GM06990 (cell line): Measurements from ENCODE around the gene ALDH2.
"Not testable (repeated sequence)": the region's sequence is repeated elsewhere in the genome, so short reads cannot be mapped to it uniquely, and the experiment has no call there.

Experiments
- DNase-seq: peaks from one replicate; pipeline ENCODE4 v3.0.0-alpha.2; 2011; ENCODE audit not compliant: insufficient read length; ENCODE audit errors: extremely low read depth
- H3K27me3 ChIP-seq: replicated peaks from 2 replicates; pipeline ENCODE4 v1.6.0; 2011; ENCODE audit warnings: low read length; ENCODE audit not compliant: control insufficient read depth, insufficient read depth
- H3K36me3 ChIP-seq: 2 replicates; pipeline ENCODE4 v1.5.1; 2011; ENCODE audit warnings: low read length; ENCODE audit not compliant: control insufficient read depth, insufficient read depth
- H3K4me3 ChIP-seq: replicated peaks from 2 replicates; pipeline ENCODE4 v1.5.1; 2011; ENCODE audit warnings: low read depth, mild to moderate bottlenecking, control low read depth, low read length
- CTCF ChIP-seq: IDR thresholded peaks from 2 replicates; pipeline ENCODE4 v1.5.1; 2011; ENCODE audit warnings: low read length, control low read depth, mild to moderate bottlenecking, inconsistent platforms; ENCODE audit not compliant: insufficient read depth, poor library complexity, severe bottlenecking

Gene ALDH2

GRCh38 chr12:111819191-111820158, 52.7 kb downstream of the ALDH2 start:
- DNase-seq, result no peak
- Histone ChIP-seq H3K4me3 (no peak overlapping the region), H3K27me3 (no peaks in the 10 kb centered on the region; the same call in 1 of the 2 replicates), H3K36me3 (no peaks in the 10 kb centered on the region)
- no peak for TF ChIP-seq CTCF

- not testable (repeated sequence) for H3K27me3 ChIP-seq, H3K36me3 ChIP-seq, DNase-seq, H3K4me3 ChIP-seq
Measured at GRCh38 chr12:111820828-111821227, 54.1 kb downstream of the ALDH2 start.

- Histone ChIP-seq H3K4me3 (no peak overlapping the region), H3K27me3 (no peaks in the 10 kb centered on the region; the same call in 1 of the 2 replicates), H3K36me3 (no peaks in the 10 kb centered on the region)
- TF ChIP-seq CTCF, result no peak
- no peak for DNase-seq
Measured at GRCh38 chr12:111822886-111823285, 56.2 kb downstream of the ALDH2 start.

- no peaks in the 10 kb centered on the region; the same call in 1 of the 2 replicates for H3K27me3 ChIP-seq
Measured at GRCh38 chr12:111823891-111824290, 57.2 kb downstream of the ALDH2 start.

GRCh38 chr12:111824312-111824711, 57.6 kb downstream of the ALDH2 start:
- H3K4me3 ChIP-seq, H3K27me3 ChIP-seq, H3K36me3 ChIP-seq, DNase-seq: not testable (repeated sequence)
- TF ChIP-seq CTCF, result peak; percentile 27

More at GRCh38 chr12:111823891-111824290, 57.2 kb downstream of the ALDH2 start:
- H3K36me3 ChIP-seq, result no peaks in the 10 kb centered on the region
- no peak for TF ChIP-seq CTCF
- no peak overlapping the region for H3K4me3 ChIP-seq
- DNase-seq, result no peak

- TF ChIP-seq CTCF, result no peak
- no peak overlapping the region for H3K4me3 ChIP-seq
- H3K27me3 ChIP-seq, result no peaks in the 10 kb centered on the region; the same call in 1 of the 2 replicates
- no peaks in the 10 kb centered on the region for H3K36me3 ChIP-seq
- DNase-seq, result no peak
Measured at GRCh38 chr12:111825509-111825908, 58.8 kb downstream of the ALDH2 start.
